HCT116 (cell line): ENCODE results near the gene PLCD3.

Source experiments
- CTCF ChIP-seq, 3 experiments: fragments of 200-600 bp in 1 of 3; sonication (generic) in 1 of 3; IDR thresholded peaks in 2 of 3; conservative IDR thresholded peaks in 1 of 3; 2 replicates each; pipeline ENCODE4 v1.5.1; 2012 to 2017; ENCODE audit warnings: low read depth in 2 of 3, low read length in 2 of 3, antibody characterized with exemption in 1 of 3, borderline replicate concordance in 1 of 3, control low read depth in 1 of 3, mild to moderate bottlenecking in 1 of 3, mixed read lengths in 1 of 3, mixed run types in 1 of 3, moderate library complexity in 1 of 3; ENCODE audit not compliant: insufficient read depth in 1 of 3
- JUND ChIP-seq: IDR thresholded peaks from 2 replicates; pipeline ENCODE4 v1.6.1; 2012

DNA sequence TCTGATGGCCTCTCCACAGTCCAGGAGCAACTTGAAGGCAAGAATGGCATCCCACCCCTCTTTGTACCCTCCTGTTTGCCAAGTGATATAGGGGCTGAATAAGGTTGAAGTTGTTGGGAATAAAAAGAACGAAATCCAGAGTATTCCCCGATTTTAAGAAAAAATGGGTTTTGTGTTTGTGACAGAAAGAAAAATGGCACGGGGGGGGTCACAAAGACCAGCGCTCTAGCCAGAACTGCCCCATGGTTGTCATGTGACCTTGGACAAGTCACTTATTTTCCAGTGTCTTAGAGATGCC is 14.2 kb upstream of the PLCD3 start:
- TF ChIP-seq CTCF (IDR thresholded peaks at IDR 0.05 in 2 of 3, conservative IDR thresholded peaks at IDR 0.05 in 1 of 3; ENCODE audit: borderline replicate concordance in 1 of 3, insufficient read depth in 1 of 3, low read depth in 2 of 3, low read length in 2 of 3) (no peak), JUND (no peak)
